ENCODE measurements around the gene OR2T6. TPM values are rescaled to one million over a fixed set of nuclear protein-coding genes. Genes with fewer than 3 reads are reported as not detected.
"Not testable (repeated sequence)": the region's sequence is repeated elsewhere in the genome, so short reads cannot be mapped to it uniquely, and the experiment has no call there.

Gene OR2T6
- polyA plus RNA-seq, 4 donors: 0.11 TPM; not detected in 2

DNA sequence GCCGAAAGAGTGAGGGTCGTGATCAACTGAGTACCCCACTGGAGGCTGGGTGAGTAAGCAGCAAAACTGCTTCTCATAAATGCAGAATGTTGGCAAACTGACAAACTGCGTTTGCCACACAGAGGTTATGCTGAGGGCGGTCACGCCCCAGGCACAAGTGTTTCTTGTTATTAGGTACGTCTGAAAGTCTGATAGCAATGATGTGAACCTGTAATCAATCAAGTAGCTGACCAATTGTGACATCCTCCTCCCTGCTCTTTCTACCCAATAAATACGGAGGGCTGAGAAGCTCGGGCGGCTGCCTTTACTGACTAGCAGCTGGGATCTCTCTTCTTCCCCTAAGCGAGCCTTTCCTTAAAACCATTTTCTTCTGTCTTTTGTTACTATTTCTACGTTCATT, 56.1 kb downstream of the OR2T6 start:
- DNase-seq (ENCODE audit: low read depth in 4 of 4, low spot score in 3 of 4): not testable (repeated sequence)

DNA sequence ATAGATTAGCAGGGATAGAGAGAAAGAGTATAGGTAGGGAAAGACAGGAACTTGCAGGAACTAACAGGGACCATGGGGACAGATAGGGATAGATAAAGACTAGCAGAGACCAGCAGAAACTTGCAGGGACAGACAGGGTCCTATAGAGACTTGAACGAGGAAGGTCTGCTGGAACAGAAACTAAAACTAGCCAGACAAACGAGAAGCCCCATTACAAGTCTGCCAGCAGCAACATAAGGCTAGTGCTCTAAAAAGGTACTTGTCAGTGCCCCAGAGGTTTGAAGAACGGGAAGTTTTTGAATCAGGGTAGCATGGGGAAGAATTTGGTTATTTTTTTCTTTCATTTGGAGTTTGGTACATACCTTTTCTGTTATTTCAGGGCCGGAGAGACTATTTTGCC, 56.7 kb downstream of the OR2T6 start:
- DNase-seq (ENCODE audit: low read depth in 4 of 4, low spot score in 3 of 4): not testable (repeated sequence)

DNA sequence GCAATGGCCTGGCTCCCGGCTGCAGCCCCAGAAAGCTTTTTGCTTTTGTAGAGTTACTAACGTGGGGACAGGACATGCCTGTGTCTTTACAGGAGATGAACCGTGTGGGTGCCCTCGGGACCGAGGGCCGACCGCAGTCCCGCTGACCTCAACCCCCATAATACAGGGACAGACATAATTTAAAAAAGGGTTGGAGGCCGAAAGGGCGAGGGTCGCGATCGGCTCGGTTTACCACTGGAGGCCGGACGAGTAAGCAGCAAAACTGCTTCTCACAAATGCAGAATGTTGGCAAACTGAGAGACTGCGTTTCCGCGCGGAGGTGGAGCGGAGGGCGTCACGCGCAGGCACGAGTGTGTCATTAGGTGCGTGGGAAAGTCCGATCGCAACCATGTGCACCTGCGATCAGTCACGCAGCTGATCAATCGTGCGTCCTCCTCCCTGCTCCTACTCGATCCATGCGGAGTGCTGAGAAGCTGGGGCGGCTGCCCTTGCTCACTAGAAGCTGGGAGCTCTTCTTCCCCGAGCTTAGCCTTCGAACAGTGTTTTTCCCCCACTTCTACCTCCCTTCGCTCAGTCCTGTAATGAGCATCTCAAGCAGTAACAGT, 58.4 kb downstream of the OR2T6 start:
- not testable (repeated sequence) for DNase-seq (ENCODE audit: low read depth in 4 of 4, low spot score in 3 of 4)

DNA sequence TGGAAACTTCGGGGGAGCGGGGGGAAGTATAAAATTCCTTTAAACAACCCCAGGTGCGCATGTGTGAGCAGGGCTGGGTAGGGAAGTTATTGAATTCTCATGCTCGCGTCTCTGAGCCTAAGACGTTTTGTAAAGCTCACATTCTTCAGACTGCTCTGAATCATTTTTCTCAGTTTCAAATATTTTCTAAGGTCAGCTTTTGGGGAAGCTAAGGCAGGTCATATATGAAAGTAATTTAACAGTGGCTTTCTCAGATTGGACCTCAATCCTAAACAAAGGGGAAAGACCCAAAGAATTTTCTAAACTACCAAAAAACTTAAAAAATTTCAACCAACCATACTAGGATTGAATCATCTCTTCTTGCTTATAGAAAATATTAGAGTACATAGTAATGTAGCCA, 59.4 kb downstream of the OR2T6 start:
- not testable (repeated sequence) for DNase-seq (ENCODE audit: low read depth in 4 of 4, low spot score in 3 of 4)

DNA sequence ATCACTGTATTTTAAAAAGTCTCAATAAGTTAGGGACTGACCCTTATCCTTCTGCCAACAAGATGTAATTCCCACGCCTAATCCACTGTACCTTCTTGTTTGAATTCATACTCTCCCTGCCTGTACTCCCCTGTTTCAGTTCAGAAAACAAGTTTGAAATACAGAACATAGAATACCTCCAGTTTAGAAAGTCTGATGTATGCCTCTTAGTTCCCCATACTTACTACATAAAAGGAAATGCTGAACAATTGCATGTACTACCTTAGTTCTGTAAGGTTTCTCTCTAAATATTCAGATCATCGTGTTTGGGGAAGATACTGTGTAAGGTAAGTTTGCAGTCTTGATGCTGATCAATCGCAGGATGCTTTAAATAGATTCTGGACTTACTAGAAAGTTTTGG, 60.8 kb downstream of the OR2T6 start:
- not testable (repeated sequence) for DNase-seq (ENCODE audit: low read depth in 4 of 4, low spot score in 3 of 4)

DNA sequence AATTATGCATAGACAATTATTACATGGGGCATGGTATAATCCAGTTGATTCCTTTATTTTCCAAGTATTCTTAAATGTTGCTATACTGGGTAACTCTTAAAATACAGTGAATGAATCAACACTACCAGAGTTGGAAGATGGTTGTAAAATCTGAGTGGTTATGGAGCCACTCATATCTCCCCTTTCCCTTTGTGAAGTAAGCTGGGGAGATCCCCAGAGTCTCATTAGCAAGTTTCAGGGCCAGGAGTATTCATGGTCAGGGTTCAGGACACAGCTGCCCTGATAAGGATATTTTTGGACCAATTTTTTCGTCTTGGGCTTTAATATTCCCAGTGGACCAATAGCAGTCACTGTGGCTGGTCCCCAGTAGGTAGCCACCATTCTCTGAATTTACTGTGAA, 63.1 kb downstream of the OR2T6 start:
- DNase-seq (ENCODE audit: low read depth in 4 of 4, low spot score in 3 of 4): not testable (repeated sequence)

DNA sequence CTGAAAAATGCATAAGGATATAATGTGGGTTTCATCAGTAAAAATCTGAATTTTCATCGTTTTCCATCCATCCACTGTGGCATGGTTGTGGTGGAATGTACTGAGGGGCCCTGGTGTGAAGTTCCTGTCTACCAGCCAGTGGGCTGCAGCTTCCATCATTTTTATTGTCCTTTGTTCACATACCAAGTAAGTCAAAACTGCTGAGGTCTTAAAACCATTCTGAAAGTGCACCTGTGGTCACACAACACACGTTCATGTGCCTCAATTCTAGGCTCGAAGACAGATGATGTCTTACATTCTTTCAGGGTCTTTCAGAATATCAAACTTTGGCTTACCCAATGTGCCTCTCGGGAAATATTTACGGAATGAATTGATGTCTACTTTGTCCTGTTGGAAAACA, 63.7 kb downstream of the OR2T6 start:
- not testable (repeated sequence) for DNase-seq (ENCODE audit: low read depth in 4 of 4, low spot score in 3 of 4)

Other genes starting within 250 kb of the OR2T6 start
- gene OR2M5, start 230.6 kb upstream of the OR2T6 start, polyA plus RNA-seq (ENCODE audit: insufficient read length in 4 of 4): not detected
- gene OR2M2, start 200.9 kb upstream of the OR2T6 start, polyA plus RNA-seq (ENCODE audit: insufficient read length in 4 of 4): not detected
- under 1 TPM; 0.01 to 0.05 (median 0.04) TPM for gene OR2M3, start 178.5 kb upstream of the OR2T6 start, polyA plus RNA-seq (ENCODE audit: insufficient read length in 4 of 4)
- gene OR2M4, start 144.3 kb upstream of the OR2T6 start, polyA plus RNA-seq (ENCODE audit: insufficient read length in 4 of 4): under 1 TPM; 0.04 to 0.08 (median 0.04) TPM
- under 1 TPM in 1 of 4 donors, not detected in 3; 0.05 TPM for gene OR2T33, start 97.8 kb upstream of the OR2T6 start, polyA plus RNA-seq (ENCODE audit: insufficient read length in 4 of 4)
- gene OR2T12, start 72.3 kb upstream of the OR2T6 start, polyA plus RNA-seq (ENCODE audit: insufficient read length in 4 of 4): under 1 TPM in 2 of 4 donors, not detected in 2; 0.05 to 0.06 TPM
- not detected for gene OR2M7, start 51.2 kb upstream of the OR2T6 start, polyA plus RNA-seq (ENCODE audit: insufficient read length in 4 of 4)
- not detected for gene OR14C36, start 27.0 kb upstream of the OR2T6 start, polyA plus RNA-seq (ENCODE audit: insufficient read length in 4 of 4)
- gene OR2T4, start 14.1 kb upstream of the OR2T6 start, polyA plus RNA-seq (ENCODE audit: insufficient read length in 4 of 4): not detected
- gene OR2T1, start 27.3 kb downstream of the OR2T6 start, polyA plus RNA-seq (ENCODE audit: insufficient read length in 4 of 4): not detected
- not detected for gene OR2T2, start 69.9 kb downstream of the OR2T6 start, polyA plus RNA-seq (ENCODE audit: insufficient read length in 4 of 4)
- gene OR2T3, start 97.6 kb downstream of the OR2T6 start, polyA plus RNA-seq (ENCODE audit: insufficient read length in 4 of 4): not detected
- not detected for gene OR2T5, start 112.8 kb downstream of the OR2T6 start, polyA plus RNA-seq (ENCODE audit: insufficient read length in 4 of 4)
- under 1 TPM in 1 of 4 donors, not detected in 3; 0.08 TPM for gene OR2G6, start 132.3 kb downstream of the OR2T6 start, polyA plus RNA-seq (ENCODE audit: insufficient read length in 4 of 4)
- not detected for gene OR2T29, start 187.0 kb downstream of the OR2T6 start, polyA plus RNA-seq (ENCODE audit: insufficient read length in 4 of 4)
- not detected for gene OR2T34, start 199.0 kb downstream of the OR2T6 start, polyA plus RNA-seq (ENCODE audit: insufficient read length in 4 of 4)
- gene OR2T10, start 222.0 kb downstream of the OR2T6 start, polyA plus RNA-seq (ENCODE audit: insufficient read length in 4 of 4): under 1 TPM in 2 of 4 donors, not detected in 2; 0.14 to 0.34 TPM